Activated T-cell treated with anti-CD3 and anti-CD28 coated beads for 1 hour (primary cell): ENCODE results near the gene MACIR.
A peak's percentile ranks its signal among the peaks of the same experiment; 100 is the strongest.

Experiments used
- DNase-seq: peaks from one replicate; pipeline ENCODE4 v3.0.0-alpha.2; 2020; ENCODE audit warnings: low read depth

Gene MACIR

GRCh38 chr5:103247118-103247517 lies 11.4 kb upstream of the MACIR start:
- DNase-seq = no peak

- no peak for DNase-seq
These were observed 9.5 kb upstream of the MACIR start for GRCh38 chr5:103249068-103249467.

GRCh38 chr5:103254921-103255320 lies 3.6 kb upstream of the MACIR start:
- DNase-seq = no peak

GRCh38 chr5:103255691-103256090 lies 2.9 kb upstream of the MACIR start:
- no peak for DNase-seq

- no peak for DNase-seq
These were observed 2.4 kb upstream of the MACIR start for GRCh38 chr5:103256178-103256577.

- DNase-seq = peak; percentile 43
These were observed 568 bp downstream of the MACIR start for GRCh38 chr5:103258957-103259704.

- no peak for DNase-seq
These were observed 1.3 kb downstream of the MACIR start for GRCh38 chr5:103259705-103260355.

GRCh38 chr5:103260951-103261350 lies 2.4 kb downstream of the MACIR start:
- no peak for DNase-seq

GRCh38 chr5:103262422-103262871 lies 3.9 kb downstream of the MACIR start:
- DNase-seq = no peak

- no peak for DNase-seq
These were observed 4.5 kb downstream of the MACIR start for GRCh38 chr5:103263054-103263453.

- no peak for DNase-seq
These were observed 5.9 kb downstream of the MACIR start for GRCh38 chr5:103264508-103264907.

GRCh38 chr5:103270581-103270980 lies 12.0 kb downstream of the MACIR start:
- DNase-seq = no peak

- no peak for DNase-seq
These were observed 13.2 kb downstream of the MACIR start for GRCh38 chr5:103271570-103272289.

- no peak for DNase-seq
These were observed 13.8 kb downstream of the MACIR start for GRCh38 chr5:103272377-103272776.

- DNase-seq = no peak
These were observed 15.4 kb downstream of the MACIR start for GRCh38 chr5:103273952-103274351.

- DNase-seq = no peak
These were observed 17.3 kb downstream of the MACIR start for GRCh38 chr5:103275851-103276250.

GRCh38 chr5:103280967-103281366 lies 22.4 kb downstream of the MACIR start:
- DNase-seq = no peak

GRCh38 chr5:103283120-103283519 lies 24.6 kb downstream of the MACIR start:
- no peak for DNase-seq

GRCh38 chr5:103283869-103284268 lies 25.3 kb downstream of the MACIR start:
- no peak for DNase-seq

GRCh38 chr5:103286622-103287021 lies 28.1 kb downstream of the MACIR start:
- DNase-seq = no peak

GRCh38 chr5:103289024-103289423 lies 30.5 kb downstream of the MACIR start:
- no peak for DNase-seq

GRCh38 chr5:103290846-103291245 lies 32.3 kb downstream of the MACIR start:
- DNase-seq = no peak

- no peak for DNase-seq
These were observed 33.0 kb downstream of the MACIR start for GRCh38 chr5:103291606-103292005.
